NCI-H748 treated with DMSO at 0.1 percent for 48 hours (cell line): ENCODE results near the gene RAB34.

Experiments used
- DNase-seq: peaks from one replicate; lab custom pipeline; 2025; lab: John Stamatoyannopoulos, UW

The RAB34 gene

DNA sequence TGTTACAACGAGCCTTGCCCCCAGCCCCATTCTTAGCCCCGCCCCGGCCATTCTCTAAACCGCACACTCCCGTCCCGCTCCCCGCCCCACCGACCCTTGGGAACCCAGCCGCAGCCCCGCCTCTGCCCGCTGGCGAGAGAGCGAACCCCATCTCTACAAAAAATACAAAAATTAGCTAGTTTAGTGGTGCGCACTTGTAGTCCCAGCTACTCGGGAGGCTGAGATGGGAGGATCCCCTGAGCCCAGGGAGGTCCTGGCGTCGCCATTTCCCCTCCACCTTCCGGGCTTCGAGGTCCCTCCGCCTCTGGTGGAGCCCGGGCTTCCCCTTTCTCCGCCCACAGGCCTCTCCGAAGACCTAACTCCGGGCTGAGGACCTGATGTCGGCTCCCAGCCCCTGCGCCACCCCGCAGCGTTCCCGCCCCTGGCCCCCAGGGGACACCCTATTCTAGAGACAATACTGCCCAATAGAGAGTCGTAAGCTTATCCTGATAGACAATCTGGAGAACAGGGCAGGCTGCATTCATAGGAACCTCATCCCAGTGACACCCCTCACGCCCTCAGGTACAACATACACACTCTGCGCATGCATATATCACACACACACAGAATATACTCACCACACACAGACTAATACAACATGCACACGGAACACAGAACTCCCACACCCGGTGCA is 5.5 kb downstream of the RAB34 start:
- no peak for DNase-seq

DNA sequence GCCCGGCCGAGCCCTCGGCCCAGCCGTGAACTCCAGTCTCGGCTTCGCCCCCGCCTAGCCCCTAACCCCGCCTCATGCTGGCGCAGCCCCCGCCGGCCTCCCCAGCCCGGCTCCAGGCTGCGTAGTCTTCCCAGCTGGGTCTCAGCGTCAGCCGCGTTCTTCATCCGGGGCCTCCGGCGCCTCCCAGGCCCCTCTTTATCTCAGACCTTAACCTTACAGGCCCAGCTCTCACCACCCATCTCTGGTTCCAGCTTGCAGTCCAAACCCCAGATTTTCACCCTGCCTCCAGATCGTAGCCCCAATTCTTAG is 6.0 kb downstream of the RAB34 start, which contains the start of gene PROCA1:
Gene PROCA1, minus strand, starts transcription at position 166 of the 309 bp plus-strand sequence. CDS start 228 bp downstream, outside the sequence.
- no peak for DNase-seq

DNA sequence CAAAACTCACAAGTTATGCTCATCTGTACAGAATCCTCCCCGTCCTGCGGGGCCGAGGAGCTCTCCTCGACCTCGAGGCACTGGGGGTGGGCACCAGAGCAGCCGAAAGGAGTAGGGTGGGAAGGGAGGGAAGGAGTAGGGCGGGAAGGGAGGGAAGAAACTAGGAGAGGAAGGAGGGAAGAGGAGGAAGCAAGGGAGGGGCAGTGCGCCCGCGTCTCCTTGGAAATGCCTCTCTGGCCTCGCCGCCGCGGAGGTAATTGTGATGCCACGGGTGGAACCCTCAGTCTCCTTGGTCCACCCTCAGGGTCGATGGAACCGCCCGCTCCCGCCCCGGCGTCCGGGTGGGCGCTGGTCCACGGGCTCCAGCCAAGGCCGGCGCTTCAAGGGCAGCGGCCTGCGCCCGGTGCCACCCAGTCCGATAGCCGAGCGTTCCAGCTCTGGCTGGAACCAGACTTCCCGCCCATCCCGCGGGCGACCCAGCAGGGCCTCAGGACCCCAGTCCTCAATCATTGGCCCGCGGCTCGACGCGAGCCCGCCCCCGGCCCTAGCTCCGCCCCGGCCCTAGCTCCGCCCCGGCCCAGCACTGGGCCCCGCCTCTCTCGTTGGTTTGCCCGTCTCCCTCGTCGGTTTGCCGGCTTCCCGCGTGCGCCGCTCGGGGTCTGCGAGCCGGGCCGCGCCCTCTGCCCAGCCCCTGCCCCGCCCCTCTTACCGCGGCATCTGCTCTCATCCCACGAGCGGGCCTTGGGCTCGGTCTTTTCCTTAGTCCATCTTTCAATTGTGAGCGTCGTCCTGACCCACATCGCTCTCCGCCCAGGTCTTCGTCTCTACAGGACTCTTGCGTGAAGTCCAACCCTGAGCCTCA is 6.6 kb downstream of the RAB34 start:
- DNase-seq = peak; percentile 91

DNA sequence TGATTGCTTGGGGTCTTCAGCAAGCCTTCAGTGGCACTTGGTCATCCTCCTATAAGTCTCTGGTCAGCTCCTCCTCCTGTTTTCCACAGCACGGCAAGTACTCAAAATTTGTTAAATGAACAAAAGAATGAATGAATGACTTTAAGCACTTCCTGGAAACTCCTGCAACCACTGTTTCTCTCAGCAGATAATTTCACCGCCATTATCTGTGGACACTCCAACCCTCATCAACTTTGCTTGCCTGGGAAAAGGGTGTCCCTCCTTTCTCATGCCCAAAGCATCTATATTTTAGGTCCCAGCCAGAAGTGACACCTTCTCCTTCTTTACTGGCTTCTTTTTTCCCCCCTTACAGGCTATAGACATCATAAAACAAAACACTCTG is 10.3 kb downstream of the RAB34 start:
- DNase-seq = no peak

DNA sequence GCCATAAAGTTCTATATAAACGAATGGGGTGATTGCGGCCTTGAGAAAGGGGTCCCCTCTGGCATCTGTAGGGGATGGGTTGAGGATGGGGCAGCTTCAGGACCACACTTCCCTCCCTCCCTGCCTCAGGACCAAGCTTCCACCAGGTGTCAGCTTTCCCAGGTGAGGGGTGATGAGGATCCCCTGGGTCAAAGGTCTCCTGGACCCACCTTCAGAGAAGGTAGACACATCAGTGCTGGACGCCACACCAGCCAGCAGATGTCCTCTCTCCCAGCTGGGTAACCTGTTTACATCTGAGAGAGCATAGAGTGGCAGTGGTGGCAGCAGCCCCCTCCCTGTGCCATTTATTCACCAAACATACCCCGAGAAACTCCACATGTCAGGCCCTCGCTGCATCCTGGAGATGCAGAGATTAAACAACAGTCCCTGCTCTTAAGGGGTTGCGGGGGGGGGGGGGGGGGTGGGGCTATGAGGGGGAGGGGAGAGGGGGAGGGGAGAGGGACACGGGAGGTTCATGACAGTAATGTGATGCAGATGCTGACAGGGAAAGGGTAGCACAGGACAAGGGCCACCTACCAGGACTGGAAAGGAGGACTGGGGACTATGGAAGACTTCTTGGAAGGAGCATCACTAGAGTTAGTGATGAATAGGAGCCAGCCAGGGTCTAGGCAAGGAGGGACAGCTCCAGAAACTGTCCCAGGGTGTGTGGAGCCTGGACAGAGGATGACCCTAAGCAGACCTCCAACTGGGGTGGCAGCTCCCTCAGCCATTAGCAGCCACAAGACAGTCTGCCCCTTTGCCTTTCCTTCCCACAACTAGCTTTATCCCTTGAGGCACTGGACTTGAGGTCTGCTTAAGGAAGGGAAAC is 11.0 kb downstream of the RAB34 start:
- no peak for DNase-seq

DNA sequence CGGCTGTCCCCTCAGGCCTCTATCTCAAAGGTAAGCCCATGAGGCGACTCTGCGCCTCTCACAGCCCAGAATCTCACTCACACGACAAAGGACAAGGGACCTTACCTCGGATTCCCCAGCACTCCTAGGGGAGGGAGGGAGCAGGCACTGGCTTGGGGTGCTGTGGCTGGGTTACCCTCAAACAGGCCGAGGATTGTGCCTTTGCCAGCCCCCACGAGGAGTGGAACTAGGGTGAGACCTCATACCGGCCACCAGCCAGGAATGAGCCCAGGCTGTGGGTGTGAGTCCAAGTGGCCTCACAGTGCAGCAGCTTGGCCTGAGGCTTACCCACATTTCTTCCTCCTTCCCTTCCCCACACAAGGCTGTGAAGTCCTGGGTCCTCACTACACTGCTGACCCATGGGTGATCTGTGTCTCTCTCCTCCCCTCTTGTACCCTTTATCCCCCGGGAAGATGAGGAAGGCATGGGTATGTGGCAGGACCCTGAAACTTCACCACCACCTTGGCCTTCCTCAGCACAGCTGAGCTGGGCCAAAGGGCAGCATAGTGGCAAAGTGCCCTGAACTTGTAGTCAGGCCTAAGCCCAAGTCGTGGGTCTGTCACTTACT is 11.8 kb downstream of the RAB34 start:
- DNase-seq = no peak

DNA sequence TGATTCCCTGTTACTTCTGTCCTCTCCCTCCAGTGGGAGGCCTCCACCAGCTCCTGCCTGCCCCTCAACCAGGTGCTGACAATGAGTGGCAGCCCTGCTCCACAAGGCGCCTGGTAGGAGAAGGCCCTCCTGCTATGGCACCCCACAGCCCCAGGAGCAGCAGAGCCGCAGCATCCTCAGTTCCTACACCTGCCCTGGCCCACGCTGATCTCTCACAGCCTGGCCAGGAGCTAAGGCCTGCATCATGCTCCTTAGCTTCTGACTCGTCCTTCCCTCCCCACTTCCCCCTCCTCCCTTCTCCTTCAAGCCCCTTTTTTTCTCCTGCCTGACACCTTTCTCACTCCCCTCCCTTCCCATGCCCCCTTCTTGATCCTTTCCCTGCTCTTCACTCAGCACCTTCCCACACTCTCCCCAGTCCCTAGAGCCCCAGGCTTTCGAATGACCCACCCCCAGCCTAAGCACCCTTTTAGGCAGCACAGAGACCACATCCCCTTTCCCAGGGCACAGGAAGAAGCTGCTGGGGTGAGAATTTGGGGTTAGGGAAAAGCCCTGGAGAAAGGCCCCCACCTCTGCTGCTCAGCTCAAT is 12.5 kb downstream of the RAB34 start:
- DNase-seq = no peak

DNA sequence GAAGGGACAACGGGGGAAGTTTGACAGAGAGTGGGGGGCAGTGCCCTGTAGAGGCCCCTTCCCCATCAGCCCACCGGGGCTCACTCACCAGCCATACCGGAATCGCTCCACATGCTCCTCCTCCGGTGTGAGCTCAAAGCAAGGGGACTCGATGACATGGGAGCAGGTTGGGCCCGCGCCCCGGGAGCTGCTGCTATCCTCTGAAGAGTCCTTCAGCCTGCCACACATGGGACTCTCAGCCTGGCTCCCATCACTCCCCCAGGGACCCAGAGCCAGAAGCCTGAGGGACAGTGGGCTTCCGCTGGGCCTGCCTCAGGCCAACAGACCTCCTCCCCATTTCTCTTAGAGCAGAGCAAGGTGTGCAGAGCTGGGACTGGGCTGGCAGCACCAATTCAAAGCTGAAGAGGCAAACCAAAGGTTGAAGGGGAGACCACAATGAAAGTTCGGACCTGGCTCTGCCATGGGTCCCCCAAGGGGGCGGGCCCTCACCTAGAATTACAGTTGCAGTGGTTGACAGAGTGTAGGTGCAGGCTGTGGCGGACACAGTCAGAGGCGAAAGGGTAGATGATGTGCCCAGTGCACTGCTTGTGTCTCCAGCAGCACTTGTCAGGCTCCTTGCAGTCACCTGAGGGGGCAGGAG is 13.3 kb downstream of the RAB34 start:
- no peak for DNase-seq

DNA sequence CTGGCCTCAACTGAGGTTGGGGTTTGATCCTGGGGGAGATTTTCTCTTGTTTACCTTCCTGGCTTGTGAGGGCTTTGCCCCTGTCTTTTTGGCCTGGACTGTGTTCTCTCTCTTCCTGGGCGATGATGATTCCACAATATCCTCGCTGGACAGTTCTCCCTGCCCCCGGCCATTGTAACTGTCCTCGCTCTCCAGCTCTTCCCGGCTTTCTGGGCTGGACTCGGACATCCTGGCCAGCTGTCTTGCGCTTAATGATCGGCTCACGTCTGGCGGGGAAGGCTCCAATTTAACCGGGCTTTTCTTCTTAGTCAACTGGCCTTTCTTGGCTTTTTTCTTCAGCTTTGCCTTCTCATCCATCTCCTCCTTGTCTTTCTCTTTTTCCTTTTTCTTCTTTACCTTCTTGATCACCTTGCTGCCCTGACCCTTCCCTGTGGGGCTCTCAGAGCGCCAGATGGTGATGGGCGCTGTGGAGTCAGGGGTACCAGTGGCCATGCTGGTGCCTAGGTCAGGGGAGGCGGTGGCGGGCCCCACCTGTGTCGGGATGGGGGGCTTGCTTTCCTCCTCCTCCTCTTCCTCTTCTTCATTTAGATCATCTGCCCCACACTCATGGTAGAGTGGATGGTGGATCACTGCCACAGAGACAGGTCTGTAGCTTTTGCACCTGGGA is 14.0 kb downstream of the RAB34 start:
- no peak for DNase-seq

DNA sequence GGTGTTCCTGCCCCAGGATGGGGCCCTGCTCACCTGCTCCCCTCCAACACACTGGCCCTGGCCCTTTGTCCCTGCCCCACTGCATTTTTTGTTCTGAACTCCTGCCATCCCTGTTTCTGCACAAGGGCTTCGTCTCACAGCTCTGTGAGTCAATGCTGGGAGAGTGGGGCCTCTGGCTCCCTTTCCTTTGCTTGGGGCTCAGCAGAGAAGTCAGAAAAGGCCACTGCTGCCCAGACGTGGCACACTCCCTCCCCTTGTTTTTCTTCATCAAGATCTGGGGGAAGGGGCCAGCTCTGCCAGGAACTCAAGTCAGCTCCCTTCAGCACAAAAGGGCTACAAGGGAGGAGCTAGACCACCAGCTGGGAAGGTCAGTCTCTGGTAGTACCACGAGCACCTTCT is 14.9 kb downstream of the RAB34 start:
- no peak for DNase-seq

DNA sequence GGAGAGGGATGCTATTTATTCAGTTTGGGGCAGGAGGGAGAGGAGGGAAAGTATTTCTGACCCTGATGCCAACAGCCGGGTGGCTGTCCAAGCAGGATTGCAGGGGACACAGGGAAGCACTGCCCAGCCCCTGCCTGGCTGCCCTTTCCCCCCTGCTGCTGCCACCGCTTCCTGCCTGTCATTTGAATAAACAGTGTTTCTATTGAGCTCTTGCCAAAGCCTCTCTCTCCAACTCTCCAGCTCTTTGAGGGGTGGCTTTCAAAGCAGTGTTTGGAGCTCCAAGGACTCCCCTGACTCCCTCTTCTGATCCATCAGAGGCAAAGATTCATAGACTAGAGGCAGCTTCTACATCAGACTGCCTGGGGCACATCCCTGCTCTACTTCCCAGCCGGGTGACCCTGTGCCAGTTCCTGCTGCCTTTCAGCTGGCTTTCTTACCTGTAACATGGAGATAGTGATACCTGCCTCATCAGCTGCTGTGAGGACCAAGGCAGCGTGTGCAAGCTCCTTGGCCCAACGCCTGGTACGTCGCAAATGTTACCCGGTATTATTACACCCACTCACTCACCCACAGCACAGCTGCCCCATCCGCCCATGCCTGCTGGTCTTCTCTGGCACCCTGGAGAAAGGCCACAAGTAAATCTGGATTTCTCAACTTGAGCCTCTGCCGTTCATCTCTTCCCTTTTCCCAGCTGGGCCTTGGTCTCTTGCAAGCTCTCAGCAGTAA is 15.5 kb downstream of the RAB34 start:
- DNase-seq = no peak

DNA sequence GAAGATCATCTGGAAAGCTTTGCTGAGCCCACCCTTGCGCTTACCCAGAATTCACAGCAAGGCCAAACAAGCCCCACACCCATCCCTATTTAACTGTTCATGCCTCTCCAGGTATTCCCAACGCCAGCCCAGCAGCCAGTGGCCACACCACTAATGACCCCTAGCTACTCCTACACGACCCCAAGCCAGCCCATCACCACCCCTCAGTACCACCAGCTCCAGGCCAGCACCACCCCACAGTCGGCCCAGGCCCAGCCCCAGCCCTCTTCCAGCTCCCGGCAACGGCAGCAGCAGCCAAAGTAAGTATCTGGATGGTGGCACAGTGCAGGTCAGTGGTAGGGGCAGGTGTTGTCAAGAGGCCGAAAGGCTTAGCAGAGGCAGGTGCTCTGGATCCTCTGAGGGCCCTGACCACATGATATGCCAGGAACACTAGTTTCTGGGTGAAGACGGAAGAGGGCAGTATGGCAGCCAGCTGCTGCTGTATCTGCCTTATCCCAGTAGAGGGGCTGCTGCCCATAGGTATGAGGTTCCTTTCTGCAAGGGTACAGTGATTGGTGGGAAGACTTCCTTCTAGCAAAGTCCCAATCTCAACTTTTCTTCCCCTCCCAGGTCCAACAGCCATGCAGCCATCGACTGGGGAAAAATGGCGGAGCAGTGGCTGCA is 16.7 kb downstream of the RAB34 start:
- DNase-seq = no peak

DNA sequence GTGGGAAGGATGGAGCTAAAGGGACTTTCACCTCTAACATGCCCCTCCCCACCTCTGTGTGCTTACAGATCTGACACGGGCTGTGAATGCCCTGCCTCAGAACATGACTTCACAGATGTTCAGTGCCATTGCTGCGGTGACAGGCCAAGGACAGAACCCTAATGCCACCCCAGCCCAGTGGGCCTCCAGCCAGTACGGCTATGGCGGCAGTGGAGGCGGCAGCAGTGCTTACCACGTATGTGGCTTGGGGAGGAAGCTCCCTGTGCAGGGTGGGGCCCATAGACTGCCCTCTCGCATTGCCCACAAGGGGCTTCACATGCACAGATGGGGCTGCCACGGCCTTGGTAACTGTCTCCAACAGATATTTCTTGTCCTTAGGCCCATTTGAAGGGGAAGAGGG is 17.4 kb downstream of the RAB34 start:
- no peak for DNase-seq

DNA sequence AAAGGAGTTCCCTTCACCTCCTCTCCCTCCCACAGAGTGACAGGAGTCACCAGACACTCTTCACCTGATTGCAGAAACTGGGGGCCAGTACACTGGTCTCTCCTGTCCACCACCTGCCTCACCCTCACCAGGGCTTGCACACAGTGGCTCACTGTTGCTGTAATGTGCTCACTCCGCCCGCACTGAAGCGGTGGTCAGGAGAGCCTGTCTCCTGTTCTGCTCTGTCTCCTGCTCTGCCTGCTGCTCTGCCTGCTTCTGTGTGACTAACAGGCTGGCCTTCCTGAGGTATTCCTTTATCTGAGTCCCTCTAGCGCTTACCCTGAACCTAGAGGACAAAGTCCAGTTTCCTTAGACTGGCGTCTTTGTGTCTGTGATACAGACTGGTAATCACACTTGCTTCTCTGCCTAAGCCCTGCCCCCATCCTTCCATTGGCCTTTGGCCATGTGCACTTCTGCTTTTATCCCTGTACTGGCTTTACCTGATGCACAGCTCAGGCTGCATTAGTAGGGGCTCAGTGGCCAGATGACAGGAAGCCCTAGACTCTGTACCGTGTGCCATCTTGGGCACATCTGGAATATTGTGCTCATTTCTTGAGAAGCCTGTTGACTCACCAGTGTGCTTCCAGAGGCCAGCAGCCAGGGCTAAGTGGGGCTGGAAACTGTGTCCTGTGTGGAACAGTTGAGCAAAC is 19.3 kb downstream of the RAB34 start:
- no peak for DNase-seq

DNA sequence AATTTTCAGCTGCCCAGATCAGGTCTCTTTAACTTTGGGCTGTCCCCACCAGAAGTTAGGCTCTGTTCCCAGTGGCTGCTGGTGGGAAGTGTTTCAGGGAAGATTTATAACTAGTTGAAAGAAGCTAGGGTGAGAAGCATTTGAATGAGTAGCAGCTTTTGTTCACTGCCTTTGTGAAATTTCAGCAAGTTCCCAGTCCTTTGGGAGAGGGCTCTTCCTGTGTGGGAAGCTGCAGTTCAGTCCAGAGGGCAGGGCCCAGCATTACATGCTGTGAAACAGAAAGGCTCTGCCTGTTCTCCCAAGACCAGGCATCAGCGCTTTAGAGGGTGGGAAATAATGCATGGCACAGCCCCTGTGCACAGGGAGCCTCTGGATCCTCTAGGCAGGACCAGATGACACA is 23.8 kb downstream of the RAB34 start:
- no peak for DNase-seq

DNA sequence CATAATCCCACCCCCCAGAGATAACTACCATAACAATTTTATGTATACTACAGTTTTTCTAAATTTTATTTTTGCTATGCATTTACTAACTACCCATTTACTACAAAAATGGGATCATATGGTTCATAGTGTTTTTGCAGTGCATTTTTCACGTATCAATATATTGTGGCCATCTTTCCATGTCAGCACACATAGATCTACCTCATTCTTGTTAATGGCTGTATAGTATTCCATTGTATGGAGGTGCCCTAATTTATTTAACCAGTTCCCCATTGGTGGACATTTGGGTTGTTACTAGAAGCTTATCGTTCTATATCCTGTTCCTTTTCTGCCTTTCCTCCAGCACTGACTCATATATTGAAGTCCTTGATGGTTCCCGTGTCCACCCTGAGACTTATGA is 28.7 kb downstream of the RAB34 start:
- no peak for DNase-seq

DNA sequence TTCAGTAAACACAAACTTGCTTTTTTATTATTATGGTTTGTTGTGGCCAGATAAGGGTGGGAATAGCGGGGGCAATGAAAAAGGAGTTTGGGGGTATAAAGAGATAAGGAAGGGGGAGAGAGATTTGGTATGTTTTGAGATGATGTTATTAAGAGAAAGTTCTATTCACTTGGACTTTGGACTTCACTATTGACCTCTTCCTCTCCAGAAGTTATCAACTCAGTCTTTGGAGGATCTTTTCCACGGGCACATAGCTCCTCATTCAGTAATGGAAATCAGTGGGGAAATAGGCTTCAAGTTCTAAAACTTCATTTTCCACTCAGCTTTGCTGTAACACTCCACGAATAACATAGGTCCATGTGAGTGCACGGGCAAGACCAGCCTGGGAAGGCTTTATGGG is 29.2 kb downstream of the RAB34 start:
- DNase-seq = no peak

DNA sequence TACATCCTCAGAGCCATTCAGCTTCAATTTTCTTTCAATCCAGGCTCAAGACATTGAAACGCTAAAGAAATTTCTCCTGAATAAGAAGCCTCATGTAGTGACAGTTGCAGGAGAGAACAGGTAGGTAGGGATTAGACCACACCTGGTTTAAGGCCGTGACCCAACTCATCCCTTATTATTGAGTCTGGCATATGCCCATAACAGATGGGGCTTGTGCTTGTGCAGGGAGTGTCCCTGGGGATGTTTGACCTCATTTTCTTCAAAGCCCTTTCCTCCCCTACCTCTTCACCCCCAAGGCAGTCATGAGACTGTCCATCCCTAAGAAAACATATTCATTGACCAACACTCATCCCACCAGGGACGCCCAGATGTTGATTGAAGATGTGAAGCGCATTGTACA is 31.4 kb downstream of the RAB34 start:
- no peak for DNase-seq

DNA sequence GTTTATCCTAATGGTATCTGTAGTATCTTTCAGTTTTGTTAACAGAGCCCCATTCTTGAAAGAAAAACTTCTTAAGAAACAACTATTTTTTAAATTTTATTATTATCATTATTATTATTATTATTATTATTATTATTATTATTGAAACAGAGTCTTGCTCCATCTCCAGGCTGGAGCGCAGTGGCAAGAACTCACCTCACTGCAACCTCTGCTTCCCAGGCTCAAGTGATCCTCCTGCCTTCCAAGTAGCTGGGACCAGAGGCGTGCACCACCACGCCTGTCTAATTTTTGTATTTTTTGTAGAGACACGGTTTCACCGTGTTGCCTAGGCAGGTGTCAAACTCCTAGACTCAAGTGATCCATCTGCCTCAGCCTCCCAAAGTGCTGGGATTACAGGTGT is 32.3 kb downstream of the RAB34 start:
- DNase-seq = no peak
